GM12874 (cell line): ENCODE measurements around the gene NSFL1C.

ENCODE experiments used
- TF ChIP-seq, protein P1 (sequence below): IDR thresholded peaks from 2 replicates; pipeline ENCODE4 v1.5.1; 2011; ENCODE audit warnings: low read depth, mild to moderate bottlenecking, control low read depth, low read length, moderate library complexity; ENCODE audit not compliant: insufficient read depth

NSFL1C gene

DNA sequence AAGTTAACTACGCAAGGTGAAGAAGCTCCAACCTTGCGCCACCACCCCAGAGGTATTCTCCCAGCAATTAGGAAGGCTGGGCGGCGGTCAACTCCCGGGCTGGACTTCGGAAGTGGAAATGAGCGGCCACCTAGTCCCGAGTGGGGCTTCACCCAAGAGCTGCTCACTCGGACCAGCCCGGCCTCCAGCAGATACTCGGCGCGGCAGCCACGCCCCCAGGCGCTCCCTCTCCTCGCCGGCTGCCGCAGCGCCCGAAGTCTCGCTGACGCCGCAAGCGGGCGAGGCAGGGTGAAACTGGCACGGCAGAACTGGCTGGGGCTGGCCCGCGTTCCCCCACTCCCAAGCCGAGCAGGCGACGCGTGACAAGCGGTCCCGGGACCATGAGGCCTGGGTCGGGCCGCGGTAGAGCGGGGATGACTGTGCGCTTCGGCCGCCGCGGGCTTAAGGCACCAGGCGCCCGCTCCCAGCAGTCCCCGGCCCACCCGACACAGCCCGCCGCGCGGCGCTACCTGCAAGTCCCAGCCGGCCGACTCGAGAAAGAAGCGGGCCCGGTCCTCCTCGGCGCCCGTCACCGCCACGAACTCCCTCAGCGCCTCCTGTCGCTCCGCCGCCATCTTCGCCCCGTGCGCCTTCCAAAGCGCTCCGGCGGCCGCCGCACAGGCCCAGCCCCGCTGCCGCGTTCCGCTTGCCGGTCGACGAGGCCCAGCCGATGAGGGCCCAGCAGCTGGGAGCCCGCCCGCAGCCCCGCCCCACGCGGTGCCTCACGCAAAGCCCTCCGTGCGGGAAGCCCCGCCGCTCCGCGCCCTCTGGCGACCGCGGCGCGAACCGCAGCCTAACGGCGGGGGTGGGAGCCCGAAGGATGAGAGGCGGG lies at the start of gene NSFL1C:
NSFL1C (minus strand) TSS at position 639 of the 871 bp plus-strand sequence; CDS start at position 614, 25 bp downstream.
- TF ChIP-seq, protein P1, sequence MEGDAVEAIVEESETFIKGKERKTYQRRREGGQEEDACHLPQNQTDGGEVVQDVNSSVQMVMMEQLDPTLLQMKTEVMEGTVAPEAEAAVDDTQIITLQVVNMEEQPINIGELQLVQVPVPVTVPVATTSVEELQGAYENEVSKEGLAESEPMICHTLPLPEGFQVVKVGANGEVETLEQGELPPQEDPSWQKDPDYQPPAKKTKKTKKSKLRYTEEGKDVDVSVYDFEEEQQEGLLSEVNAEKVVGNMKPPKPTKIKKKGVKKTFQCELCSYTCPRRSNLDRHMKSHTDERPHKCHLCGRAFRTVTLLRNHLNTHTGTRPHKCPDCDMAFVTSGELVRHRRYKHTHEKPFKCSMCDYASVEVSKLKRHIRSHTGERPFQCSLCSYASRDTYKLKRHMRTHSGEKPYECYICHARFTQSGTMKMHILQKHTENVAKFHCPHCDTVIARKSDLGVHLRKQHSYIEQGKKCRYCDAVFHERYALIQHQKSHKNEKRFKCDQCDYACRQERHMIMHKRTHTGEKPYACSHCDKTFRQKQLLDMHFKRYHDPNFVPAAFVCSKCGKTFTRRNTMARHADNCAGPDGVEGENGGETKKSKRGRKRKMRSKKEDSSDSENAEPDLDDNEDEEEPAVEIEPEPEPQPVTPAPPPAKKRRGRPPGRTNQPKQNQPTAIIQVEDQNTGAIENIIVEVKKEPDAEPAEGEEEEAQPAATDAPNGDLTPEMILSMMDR: peak; percentile 100

DNA sequence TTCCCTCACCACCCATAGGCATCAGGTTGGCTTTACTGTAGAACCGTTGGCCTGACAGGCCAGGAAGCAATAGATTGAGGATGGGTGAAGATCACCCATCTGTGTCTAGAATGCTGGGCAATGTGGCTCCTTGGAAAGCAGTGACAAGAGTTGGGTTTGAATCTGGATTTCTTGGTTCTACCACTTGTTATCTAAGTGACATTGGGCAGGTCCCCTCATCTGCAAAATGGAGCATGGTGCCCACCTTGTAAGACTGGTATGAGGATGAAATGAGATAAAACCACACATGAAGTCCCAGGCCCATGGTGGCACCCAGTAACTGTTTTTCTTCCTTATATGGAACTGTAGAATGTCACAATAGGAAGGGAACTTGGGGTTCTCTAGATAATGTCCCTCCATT lies 47.2 kb upstream of the NSFL1C start:
- TF ChIP-seq, protein P1: no peak

DNA sequence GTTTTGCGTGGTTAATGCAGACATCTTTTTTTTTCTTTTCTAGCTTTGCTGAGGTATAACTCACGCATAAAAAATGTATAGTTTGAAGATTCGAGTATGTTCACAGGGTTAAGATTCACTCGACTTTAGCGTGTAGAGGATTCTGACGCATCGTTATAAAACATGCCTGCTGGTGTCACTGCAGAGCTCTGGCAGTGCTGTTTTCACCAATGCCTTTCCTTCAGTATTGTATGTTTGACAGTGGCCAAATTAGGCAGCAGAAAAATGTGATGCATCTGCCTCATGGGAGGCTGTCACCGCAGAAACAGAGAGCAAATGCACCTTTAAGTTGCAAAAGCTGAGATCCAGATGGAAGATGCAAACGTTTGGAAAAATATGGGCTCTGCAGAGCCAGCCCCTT lies 42.6 kb upstream of the NSFL1C start:
- TF ChIP-seq, protein P1: peak; percentile 68

DNA sequence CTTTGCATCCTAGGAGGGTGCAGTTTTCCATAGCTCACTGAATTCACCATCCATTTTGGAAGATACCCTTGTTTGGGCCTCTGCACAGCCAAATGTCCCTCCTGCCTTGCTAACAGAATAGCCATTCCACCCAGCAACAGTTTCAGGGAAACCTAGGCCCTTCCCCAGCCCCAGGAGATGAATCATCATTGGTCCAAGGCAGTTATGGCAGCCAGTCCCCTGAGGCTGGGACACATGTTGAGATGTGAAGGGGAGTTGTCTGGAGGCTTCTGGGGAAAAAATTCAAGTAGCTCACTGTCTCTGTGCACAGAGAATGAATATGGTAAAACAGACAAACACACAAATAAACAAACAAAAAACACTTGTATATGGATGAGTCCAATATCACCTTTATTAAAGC lies 41.9 kb upstream of the NSFL1C start:
- TF ChIP-seq, protein P1: no peak

DNA sequence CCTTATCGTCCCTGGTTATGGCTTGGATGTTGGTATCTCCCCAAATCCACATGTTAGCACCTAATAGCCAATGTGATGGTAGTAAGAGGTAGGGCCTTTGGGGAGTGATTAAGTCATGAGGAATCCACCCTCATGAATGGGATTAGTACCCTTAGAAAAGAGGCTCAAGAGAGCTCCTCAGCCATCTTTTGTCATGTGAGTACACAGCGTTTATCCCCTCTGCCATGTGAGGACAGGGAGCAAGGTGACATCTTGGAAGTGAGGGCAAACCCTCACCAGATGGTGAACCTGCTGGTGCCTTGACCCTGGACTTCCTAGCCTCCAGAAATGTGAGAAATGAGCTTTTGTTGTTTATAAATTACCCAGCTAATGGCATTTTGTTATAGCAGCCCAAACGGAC lies 40.6 kb upstream of the NSFL1C start:
- TF ChIP-seq, protein P1: no peak

DNA sequence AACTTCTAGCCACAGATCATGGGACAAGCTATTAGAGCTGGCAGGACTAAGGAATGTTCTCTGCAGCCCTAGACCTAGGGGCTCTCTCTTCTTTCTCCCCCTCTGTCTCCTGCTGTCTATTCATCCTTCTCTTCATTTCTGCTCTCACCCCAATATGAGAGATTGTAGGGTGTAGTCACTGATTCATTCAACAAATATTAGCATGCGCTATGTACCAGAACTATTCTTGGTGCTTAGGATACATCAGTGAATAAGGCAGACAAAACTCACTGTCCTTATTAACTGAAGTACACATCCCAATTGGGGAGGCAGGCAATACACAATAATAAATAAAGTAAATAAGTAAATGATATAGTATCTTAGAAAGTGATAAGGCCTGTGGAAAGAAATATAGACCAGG lies 39.2 kb upstream of the NSFL1C start:
- TF ChIP-seq, protein P1: no peak

DNA sequence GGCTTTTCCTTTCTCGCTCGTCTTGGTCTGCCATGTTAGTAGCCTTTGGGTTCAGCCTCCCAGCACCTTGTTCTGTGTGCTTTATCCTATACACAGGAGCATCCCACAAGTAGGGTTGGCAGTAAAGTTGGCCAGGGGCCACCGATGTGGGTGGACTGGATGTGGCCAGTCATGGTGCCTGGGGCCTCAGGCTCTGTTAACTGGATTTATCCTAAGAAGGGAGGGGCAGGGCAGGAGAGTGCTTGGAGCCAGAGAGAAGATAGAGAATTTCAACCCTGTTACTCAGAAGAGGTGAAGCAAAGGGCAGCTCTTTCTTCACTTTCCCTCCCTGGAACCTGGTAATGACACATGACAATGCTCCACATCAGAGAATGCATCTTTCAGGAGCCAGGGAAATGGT lies 38.7 kb upstream of the NSFL1C start:
- TF ChIP-seq, protein P1: no peak
